Stimulated activated CD8-positive, alpha-beta memory T cell treated with anti-CD3 and anti-CD28 coated beads, Interleukin-12 subunit alpha, Interleukin-12 subunit beta, amount 100 ng/mL, for 4 hours (primary cell): ENCODE results near the gene HIPK2.

Source experiments
- DNase-seq: peaks from one replicate; pipeline ENCODE4 v3.0.0-alpha.2; 2020; ENCODE audit warnings: low read depth

HIPK2 gene

GRCh38 chr7:139733751-139734150, 44.0 kb downstream of the HIPK2 start:
- no peak for DNase-seq

GRCh38 chr7:139732471-139733167, 45.2 kb downstream of the HIPK2 start:
- DNase-seq: no peak

GRCh38 chr7:139731802-139732470, 45.9 kb downstream of the HIPK2 start:
- DNase-seq: no peak

- no peak for DNase-seq
These were observed 46.8 kb downstream of the HIPK2 start for GRCh38 chr7:139730746-139731612.

- DNase-seq: no peak
These were observed 49.6 kb downstream of the HIPK2 start for GRCh38 chr7:139728203-139728602.

- no peak for DNase-seq
These were observed 50.6 kb downstream of the HIPK2 start for GRCh38 chr7:139727151-139727705.

GRCh38 chr7:139726485-139726869, 51.3 kb downstream of the HIPK2 start:
- DNase-seq: no peak

GRCh38 chr7:139725858-139726484, 51.8 kb downstream of the HIPK2 start:
- no peak for DNase-seq

- no peak for DNase-seq
These were observed 52.7 kb downstream of the HIPK2 start for GRCh38 chr7:139725077-139725476.

- no peak for DNase-seq
These were observed 55.2 kb downstream of the HIPK2 start for GRCh38 chr7:139722604-139723003.

GRCh38 chr7:139721821-139722220, 56.0 kb downstream of the HIPK2 start:
- DNase-seq: no peak

GRCh38 chr7:139721417-139721816, 56.4 kb downstream of the HIPK2 start:
- no peak for DNase-seq

- DNase-seq: no peak
These were observed 57.0 kb downstream of the HIPK2 start for GRCh38 chr7:139720705-139721231.

GRCh38 chr7:139720186-139720585, 57.6 kb downstream of the HIPK2 start:
- no peak for DNase-seq

GRCh38 chr7:139718859-139719258, 58.9 kb downstream of the HIPK2 start:
- DNase-seq: no peak

- no peak for DNase-seq
These were observed 59.7 kb downstream of the HIPK2 start for GRCh38 chr7:139718141-139718540.

GRCh38 chr7:139716156-139716942, 61.4 kb downstream of the HIPK2 start:
- DNase-seq: no peak

- DNase-seq: no peak
These were observed 62.5 kb downstream of the HIPK2 start for GRCh38 chr7:139715194-139715815.

GRCh38 chr7:139714163-139714901, 63.5 kb downstream of the HIPK2 start:
- no peak for DNase-seq
